HG02870 (cell line): ENCODE measurements around the gene DGCR6L.
"Not testable (repeated sequence)": the region's sequence is repeated elsewhere in the genome, so short reads cannot be mapped to it uniquely, and the experiment has no call there.

Source experiments
- ATAC-seq: cut with Tn5 transposase; IDR thresholded peaks from one replicate; pipeline ENCODE4 v1.9.1; 2021; ENCODE audit warnings: mild to moderate bottlenecking, moderate library complexity; ENCODE audit not compliant: unreplicated experiment

DGCR6L gene

DNA sequence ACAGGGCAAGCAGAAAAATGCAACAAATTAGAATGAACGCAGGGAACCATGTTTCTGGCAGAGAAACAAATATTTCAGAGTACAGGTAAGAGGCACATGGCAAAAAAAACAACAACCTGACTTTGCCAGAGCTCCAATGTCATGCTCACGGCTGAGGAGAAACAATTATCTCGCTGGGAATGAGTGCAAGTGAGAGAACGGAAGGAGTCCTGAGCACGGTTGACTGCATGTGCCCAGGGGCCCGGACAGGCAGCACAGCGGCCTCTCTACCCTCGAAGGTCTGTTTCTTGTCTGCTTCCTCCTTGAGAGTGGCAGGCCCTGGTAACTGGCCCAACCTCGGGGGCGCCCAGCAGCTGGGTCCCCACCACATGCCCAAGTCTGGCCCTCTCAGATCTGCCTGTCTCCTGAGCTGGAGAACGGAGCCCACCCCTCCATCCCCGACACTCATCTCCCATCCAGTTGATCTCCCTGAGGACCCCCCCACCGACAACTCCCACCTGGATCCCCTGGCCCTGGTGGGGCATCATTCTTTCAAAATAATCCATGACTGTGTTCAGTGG lies 27.1 kb downstream of the DGCR6L start:
- no peak for ATAC-seq

DNA sequence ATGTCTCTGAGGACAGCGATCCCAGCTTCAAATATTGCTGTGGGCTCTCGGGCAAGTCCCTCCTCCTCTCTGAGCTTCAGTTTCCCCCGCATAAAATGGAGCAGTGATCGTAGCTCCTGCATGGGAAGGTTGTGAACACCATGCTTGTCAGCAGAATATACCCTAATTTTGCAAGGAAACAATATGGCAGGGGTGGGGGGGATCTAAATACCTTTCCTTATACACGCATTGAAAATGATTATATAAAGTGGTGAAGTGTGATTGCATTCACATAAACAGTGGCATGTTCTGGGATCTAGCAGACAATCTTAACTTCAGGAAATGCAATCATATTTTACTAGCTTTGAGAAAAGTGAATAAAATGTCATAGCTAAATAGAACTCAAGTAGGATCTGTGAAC lies 27.8 kb downstream of the DGCR6L start:
- ATAC-seq = no peak

DNA sequence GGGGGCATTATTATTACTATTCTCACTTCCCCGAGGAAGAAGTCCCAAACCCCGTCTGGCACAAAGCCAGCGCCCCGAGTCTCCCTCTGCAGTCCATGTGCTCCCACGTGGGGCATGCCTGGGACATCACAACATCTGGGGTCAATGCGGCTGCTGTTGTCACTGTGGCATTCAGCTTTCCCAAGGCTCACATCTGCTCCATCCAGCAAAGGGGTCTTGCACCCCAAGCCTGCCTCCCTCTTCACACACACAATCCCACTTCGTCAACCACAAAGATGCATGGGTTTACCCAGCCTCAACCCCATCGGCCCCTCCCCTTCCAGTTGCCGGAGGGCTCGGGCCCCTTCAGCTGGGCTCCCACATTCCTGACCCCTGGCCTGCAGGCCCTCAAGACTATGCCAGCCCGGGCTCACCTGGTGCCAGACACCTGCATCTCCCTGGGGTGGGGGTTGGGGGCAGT lies 28.2 kb downstream of the DGCR6L start:
- ATAC-seq = no peak

DNA sequence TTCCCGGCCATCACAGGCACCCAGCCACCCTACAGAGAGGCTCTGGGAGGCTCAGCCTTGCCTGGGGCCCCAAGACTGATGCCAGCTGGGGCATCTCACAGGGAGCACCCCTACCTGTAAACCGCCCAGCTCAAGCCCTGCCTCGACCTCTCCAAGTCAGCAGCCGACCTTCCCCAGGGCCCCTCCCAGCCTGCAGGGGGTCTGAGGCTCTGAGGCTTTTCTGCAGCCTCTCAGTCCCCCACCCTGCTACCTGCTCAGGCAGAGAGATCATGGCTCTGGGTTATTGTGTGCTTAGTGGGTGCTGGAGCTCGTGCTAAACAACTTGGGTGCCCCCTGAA lies 28.6 kb downstream of the DGCR6L start:
- no peak for ATAC-seq

DNA sequence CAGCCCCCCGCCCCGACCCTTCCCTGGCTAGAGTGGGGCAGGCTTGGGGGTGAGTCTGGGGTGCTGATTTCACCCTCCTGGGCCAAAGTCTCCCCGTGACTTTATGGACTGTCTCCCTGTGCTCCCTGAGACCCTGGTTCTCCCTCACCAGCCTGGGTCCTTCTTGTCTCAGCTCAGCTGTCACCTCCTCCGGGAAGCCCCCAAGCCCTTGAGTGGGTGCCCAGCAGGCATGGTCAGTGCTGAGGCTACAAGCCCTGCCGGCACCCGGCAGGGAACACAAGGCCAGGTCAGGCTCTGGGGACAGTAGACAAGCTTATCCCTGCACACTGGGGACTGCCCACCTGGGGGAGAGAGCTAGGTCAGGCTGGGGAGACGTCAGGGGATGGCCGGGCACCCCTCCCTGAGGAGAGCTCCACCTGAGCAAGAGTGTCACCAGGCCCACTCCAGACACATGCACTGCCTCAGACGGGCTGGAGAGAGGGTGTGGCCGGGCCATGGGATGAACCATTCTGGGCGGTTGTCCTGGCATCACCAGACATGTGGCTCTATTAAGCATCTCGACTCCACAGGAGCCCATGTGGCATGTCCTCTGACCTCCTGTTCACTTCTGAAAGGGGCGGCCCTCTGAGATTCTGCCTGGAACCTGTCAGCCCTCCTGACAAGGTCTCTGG lies 29.1 kb downstream of the DGCR6L start:
- ATAC-seq = no peak

DNA sequence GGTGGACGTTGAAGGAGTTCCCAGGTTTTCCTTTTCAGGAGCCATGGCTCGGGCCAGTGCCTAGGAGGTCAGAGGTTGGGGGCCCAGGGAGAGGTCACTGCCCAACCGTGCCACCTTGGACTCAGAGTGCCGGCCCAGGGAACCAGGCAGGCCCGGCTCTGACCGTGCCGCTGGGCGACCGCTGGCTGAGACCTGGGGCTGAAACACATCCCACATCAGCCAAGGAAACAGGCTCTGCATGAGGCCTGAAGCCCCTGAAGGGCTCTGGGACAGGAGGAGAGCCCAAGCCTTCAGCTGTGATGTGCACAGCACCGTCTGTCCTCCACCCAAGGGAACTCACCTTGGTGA lies 29.8 kb downstream of the DGCR6L start:
- no peak for ATAC-seq

DNA sequence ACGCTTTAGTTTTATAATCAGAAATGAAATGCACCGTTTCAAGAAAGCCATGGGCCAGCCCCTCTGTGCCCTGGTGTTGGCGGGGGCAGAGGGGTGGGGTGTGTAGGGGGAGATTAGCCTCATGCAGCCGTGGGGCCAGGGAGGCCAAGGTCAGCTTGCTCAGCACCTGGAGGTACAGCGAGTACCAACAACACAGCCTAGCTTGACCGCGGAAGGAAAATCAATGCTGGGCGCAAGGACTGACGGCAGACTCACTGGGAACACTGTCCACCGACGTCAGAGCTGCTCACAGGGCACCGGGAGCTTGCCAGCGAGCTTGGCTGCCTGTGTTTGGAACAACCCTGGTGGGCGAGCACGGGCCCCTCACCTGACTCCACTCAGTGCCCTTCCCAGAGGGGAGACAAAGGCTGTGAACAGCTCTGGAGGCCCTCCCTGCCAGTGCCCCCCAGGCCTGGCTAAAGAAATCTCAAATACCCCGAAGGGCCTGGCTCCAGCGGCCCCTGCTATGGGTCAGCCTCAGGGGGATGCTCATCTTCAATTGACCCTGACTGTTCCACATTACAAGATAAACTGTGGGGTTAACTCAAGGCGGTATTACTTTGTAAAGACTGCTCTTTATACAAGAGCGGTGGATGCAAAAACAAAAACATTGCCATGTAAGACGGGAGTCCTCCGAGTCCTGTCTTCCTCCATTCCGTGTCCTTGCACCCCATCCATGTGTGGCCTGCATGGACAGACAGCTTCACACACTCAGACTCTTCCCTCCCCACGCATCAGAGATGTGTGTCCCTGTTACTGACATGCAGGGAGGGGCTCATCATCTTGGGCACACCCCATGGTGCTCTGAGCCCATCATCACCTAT lies 30.4 kb downstream of the DGCR6L start:
- not testable (repeated sequence) for ATAC-seq

DNA sequence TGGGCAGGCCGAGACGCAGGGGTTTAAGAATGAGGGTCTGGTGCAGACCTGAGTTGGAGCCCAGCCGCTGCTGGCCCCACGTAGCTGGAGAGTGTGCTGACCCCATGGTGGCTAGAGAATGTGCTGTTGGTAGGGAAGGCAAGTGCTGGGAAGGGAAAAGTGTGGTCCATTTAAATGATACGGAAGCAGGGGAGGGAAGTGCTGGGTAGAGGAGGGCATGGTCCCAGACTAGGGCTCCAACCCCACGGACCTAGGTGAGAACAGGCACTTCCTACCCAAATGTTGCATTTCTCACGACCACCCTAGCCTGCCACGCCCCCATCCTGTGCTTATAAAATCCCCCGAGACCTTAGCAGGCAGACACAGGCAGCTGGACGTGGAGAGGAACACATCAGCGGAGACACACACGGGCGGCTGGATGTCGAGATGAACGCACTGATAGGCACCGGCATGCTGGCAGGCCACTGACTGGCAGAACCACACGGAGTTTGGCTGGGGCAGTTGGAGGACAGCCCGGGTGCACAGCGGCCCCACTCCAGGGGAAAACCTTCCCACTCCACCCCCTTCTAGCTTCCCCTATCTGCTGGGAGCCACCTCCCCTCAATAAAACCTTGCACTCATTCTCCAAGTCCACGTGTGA lies 33.0 kb downstream of the DGCR6L start:
- ATAC-seq = not testable (repeated sequence)

DNA sequence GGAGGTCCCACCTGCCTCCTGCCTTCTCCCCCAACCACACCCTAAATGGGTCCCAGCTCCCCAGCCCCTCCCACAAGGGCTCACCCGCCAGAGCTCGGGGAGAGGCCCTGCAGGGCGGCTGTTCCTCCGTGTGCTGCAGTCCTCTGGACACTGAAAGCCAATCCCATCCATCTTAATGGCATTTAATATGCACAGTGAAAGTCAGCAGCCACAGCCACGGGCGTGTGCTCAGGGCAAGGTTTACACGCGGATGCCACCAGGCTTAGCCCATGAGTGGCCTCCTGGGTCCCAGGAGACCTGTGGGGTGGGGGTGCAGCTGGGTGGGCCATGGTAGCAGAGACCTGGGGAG lies 33.6 kb downstream of the DGCR6L start:
- not testable (repeated sequence) for ATAC-seq

DNA sequence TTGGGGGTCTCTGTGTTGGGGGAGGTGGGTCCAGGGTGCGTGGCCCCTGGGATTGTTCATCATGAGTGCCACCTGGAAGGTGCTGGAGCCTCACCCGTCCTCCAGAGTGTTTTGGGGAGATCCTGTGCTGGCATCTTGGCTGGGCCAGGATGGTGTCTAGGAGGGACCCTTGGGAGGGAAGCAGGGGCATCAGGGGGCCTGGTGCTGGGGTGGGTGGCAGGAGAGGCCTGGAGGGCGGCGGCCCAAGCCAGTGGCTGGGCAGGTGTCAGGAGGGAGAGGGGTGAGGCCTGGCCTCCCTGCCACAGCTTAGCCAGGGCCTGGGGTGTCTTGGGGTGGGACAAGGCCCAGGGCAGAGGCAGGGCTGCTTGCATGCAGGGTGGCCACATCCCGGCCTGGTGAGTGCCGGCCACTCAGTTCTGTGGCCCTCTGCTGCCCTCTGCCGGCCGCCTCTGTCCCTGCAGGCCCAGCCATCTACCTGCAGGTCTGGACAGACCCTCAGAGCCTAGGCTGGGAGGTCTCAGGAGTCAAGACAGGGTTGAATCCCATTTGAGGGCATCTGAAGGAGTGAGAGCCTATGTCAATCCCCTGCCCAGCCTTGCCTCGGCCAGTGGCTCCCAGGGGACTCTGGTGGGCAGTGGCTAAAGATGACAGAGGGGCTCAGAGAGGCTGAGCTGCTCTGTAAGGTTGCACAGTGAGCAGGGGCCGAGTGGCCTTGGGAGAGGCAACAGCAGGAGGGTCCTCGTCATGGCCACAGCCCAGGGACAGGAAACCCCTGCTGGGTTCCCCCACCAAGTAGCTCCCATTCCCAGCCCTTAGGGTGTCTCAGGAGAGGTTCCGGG lies 34.2 kb downstream of the DGCR6L start:
- not testable (repeated sequence) for ATAC-seq

DNA sequence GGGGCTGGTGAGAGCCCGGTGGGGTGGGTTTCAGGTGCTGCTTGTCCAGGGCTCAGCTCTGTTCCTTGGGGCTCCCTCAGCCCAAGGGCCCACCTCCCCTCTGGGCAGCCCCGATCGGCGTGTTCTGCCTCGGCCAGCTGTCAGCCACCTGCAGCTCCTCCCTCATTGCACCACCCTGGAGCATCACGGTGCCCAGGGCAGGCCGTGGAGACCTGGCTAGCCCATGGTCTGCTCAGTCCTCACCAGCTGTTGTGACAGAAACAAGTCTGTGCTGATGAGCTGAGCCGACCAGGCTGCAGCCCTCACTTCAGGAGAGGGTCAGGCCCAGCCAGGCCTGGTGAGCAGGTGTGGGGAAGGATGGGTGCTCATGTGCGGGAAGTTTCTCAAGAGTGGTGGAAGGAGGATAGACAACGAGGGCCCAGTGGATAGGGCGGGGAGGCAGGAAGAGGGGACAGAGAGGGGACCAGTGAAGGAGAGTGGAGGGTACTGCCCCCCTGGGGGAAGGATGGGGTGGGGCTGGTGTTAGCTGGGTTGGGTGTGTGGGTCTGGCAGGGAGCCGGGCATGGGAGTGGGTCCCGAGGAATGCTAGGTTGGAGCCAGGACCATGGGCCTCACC lies 35.3 kb downstream of the DGCR6L start:
- no peak for ATAC-seq

DNA sequence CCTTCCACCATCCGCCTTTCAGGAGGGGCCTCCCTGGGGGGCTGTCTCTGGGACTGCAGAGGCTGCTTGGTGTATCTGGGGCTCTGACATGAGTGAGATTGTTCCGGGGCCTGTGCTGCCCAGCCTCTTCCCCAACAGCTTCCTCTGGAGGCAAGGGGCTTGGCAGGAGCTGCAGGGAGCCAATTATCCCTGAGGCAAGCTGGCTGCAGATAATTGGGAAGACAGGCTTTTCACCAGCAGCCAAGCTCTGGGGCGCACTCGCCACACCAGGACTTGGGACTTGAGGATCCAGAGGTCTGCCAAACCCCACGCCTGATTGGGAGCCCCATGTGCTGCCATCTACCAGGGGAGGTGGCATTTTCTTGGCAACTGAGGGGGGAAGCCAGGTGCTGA lies 36.2 kb downstream of the DGCR6L start:
- no peak for ATAC-seq

DNA sequence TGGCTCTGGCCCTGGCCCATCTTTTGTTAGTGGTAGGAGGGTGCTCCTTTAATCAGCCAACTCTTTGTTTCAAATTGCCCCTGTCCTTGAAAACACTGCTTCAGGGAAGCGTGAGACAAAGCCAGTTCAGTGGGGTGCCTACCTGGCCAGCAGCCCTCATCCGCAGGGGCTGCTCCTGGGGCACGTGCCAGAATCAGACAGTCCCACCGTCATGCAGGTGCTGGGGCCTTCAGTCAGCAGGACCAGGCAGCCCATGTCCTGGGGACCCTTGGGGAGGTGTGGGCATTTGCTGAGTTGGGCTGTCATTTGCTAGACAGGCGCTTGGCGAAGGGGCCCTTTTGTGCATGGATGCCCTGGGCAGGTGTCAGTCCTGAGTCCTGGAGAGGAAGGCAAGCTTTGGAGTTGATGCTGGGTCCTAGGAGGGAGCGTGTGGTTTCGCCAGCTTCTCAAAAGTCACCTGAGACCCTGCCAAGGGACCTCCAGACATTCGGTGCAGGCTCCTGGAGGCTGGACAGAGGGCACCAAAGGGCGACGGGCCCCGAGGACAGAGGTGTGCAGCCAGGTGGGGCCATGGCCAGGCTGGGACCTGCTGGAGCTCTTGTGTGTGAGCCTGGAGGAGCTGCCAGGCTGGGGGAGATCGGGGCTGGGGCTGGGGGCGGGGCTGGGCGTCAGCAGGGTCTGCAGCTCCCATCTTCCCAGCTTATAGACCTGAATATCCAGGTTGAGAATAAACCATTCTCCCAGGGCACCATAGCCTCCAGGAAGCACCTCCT lies 36.8 kb downstream of the DGCR6L start:
- no peak for ATAC-seq

DNA sequence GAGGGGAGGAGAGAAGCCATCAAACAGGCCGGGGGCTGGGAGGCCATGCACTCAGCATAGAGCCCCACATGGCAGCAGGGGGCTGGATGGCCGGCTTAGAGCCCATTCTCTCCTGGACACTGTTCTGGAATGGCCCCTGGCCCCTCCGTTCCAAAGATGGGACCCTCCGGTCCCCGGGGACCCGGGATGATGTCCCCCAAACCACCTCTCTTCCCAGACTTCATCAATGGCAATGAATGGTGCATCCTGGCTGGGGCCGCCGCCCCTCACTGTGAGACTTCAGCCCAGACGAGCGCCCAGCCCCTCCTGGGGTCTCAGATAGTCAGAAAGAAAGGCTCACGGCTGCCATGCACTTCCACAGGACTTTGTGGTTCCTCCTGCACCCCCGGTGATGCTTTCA lies 38.0 kb downstream of the DGCR6L start:
- ATAC-seq = no peak

DNA sequence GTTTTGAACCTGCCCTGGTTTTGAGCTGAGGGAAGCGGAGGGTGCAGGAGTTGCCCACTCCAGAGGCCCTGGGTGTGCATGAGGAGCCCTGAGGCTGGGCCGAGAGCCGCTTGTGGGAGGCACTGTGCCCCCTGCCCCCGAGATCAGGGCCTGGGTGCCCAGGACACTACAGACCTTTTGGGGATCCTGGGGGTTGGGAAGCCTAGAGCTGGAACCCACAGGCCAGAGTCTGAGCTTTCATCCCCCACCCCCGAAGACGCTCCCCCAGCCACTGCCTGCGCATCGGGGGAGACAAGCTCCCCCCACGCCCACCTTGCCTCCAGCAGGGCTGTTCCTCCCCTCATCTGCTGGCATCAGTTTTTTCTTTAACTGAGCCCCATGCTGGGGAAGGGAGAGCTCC lies 38.4 kb downstream of the DGCR6L start:
- ATAC-seq = not testable (repeated sequence)

DNA sequence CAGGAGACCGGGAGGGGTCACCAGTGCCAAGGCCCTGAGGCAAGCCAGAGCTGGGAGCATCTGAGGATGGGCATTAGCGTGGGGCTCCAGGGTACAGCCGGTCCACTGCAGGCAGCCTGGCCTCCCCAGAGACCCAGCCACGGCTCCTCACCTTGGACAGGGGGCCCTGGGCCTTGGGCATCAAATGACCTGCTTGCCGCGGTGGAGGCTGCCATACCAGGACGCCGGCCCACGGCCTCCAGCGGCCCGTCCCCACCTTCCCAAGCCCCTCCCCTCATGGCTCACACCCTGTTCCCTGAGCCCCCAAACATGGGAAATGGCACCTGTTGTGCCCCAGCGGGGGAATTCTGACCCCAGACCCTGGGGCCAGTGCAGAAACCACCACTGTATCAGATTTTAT lies 39.0 kb downstream of the DGCR6L start:
- ATAC-seq = no peak

DNA sequence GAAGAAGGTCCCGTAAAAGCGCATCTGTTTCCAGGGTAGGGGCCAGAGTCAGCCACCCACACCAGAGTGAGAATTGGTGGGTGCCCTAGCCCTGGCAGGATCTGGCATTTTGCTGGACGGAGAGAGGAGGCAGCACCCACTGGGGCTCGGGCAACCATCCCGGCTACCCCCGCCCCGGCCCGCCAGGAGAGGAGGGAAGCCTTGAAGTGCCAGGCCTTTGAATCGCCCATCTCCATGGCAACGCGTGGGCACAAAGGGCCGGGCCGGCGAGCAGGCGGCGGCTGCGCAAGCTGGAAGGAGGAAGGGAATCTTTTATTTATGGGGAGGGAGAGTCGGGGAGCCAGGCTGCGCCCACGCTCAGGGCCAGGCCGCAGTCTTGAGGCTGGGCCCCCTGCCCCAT lies 39.7 kb downstream of the DGCR6L start:
- ATAC-seq = not testable (repeated sequence)

DNA sequence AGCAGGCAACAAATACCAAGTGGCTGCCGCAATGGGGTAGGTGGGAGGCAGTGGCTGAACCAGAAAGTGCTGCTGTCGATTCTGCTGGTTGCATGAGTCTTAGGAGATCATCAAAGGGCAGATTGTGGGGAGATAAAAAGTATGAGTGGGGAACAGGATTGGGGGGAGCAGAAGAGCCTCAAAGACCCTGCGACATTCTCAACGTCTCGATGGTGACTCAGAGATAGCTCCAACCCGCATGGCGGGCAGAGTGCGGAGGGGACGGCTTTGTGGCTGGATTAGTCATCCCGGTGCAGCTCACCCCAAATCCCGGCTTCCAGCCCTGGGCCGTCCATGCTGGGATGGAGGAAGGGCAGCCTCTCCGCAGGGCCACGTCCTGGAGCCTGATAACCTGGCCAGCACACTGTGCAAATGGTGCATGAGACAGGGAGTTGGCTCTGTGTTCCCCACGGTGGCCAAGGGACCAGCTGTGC lies 40.2 kb downstream of the DGCR6L start:
- no peak for ATAC-seq

DNA sequence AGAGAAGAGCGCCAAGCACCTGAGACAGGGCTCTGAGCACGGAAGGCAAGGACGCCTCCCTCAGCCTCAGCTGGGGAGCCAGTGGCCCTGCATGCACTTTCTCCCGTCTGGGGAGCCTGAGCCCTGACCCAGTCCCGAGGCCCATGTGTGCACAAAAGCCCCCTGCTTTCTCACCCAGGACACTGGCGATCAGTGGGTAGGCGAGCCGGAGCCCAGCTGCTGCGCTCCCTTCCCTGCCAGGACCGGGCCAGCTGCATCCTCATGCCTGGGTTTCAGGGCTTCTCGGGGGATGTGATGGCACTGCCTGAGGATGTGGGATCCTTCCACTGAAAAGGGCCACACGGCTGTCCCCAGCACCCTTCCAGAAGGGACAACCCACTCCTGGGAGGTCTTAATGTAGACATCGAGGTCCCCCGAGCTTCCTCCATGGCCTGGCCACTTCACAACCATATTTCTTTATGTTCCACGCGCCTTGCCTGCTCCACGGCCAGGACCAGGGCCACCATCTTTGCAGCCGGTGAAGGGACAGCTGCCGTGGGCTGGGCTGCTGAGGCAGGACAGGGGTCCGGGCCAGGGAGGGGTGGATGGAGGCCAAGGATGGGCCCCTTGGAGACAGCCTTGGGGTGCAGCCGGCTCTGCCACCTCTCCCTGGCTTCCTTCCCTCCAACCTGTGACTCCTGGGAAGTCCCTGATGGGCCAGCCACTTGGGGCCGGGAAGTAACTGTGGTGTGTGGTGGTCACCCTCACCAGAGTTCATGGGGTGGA lies 41.0 kb downstream of the DGCR6L start:
- not testable (repeated sequence) for ATAC-seq
